Activated T-cell treated with anti-CD3 and anti-CD28 coated beads, Interleukin-2, amount 50 U/mL, for 1 hour (primary cell): ENCODE data around the gene DCAF11.

Experiments
- DNase-seq: peaks from one replicate; pipeline ENCODE4 v3.0.0-alpha.2; 2020

DCAF11 gene

DNA sequence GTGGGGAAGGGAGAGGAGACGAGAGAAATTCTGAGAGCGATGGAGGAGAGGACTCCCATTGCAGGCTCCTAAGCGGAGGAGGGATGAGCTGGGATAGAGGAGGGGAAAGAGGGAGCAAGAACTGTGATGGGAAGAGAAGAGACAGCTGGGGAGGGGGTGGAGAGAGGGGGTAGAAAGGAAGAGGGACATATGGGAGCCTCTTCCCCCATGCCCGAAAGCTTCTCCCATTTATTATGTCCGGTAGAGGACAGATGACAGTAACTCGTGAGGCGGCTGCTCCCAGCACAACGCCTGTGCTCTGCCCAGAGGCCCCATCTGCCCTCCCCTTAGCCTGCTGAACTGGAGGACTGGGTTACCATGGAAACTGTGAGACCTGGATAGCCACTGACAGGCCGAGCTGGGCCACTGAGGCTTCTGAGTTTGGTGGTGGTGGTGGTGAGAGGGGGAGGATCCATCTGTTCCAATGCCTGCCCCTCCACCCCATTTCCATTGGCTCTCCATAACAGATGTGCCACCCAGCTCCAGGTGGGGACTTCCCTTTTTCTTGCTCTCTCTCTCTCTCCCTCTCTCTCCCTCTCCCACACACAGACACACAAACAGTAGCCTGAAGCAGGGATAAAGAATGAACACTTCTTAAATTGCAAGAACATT lies 35.0 kb upstream of the DCAF11 start:
- DNase-seq, result no peak

DNA sequence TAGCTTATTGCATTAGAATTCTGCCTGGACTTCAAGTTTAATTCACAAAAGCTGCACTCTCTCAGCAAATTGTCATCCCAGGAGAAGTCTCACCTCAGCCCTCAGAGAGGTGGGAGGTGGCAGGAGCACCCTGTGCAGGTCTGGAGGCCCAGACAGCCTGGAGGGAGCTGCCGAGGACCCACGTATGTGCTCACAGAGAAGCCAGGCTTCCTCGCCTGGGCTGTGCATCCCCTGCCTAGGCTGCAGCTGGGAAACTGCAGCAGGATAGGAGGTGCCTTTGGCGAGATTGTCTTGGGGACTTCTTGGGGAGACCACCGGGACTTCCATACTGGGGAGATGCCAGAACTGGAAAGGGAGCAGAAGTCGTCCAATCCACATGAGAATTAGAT lies 34.4 kb upstream of the DCAF11 start:
- DNase-seq, result no peak

GRCh38 chr14:24080888-24081738 lies 33.5 kb upstream of the DCAF11 start:
- DNase-seq, result peak; percentile 73

- no peak for DNase-seq
Observed at GRCh38 chr14:24081739-24082211, 32.8 kb upstream of the DCAF11 start.

DNA sequence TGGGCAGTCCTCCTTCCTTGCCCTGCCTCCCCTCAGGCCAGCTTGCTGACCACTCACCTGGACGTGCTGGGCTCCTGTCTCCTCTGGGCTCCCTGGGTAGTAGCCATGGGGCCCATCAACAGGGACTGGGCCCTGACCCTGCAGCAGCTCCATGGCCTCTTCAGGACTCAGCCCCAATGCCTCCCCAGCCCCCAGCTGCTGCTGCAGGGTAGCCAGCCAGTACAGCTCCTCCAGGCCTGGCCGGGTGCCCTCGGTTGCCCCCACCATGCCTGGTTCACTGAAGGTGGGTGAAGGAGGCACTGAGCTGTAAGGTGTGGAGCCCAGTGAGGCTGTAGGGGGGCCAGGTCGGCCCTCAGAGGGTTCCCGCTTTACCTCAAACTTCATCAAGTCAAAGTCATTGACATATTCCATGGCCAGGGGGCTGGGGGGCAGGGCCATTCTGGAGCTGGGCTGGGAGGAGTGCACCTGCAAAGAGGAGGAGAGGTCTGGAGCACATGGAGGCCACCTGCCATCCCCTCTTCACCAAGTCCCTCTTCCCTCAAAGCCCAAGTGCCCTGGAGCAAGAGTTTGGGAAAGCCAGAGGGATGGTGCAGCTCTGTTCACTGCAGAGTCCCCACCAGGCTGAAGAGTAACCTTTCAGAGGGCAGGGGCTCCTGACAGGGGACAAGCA lies 32.0 kb upstream of the DCAF11 start:
- DNase-seq, result no peak

- no peak for DNase-seq
Observed at GRCh38 chr14:24083462-24083861, 31.1 kb upstream of the DCAF11 start.

DNA sequence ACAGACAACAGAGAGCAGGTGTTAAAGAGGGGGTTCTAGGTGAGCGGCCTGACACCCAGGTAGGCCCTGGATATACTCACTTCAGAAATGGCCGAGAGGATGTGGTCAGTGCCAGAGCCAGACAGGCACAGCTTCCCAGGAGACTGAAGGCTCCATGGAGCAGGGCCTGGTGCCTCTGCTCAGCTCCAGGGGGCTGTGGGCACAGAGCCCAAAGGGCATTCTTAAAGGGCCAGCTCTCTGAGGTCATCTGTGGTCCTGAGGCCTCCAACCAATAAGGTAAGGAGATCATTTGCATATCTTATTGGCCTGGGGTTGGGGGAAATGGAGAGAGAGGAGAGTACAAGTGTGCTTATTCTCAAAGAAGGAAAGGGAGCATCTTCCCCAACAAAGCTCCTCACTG lies 30.1 kb upstream of the DCAF11 start:
- no peak for DNase-seq

DNA sequence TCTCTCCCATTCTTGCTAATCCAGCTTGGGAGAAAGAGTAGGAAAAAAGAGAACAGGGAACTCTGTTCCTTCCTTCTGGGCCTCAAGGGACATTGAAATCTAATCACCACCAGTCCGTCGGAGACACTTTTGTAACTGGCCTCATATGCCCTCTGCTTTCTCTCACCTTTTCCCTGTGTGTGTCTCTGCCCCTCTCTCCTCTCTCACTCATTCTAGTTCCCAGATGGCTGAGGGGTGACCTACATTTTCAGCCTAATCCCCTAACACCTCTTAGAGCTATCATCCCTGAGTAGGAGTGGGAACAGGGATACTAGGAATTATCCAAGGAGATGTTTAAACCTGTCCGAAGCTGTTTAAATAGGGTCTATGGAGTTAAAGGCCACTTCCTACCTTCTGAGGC lies 29.4 kb upstream of the DCAF11 start:
- no peak for DNase-seq

DNA sequence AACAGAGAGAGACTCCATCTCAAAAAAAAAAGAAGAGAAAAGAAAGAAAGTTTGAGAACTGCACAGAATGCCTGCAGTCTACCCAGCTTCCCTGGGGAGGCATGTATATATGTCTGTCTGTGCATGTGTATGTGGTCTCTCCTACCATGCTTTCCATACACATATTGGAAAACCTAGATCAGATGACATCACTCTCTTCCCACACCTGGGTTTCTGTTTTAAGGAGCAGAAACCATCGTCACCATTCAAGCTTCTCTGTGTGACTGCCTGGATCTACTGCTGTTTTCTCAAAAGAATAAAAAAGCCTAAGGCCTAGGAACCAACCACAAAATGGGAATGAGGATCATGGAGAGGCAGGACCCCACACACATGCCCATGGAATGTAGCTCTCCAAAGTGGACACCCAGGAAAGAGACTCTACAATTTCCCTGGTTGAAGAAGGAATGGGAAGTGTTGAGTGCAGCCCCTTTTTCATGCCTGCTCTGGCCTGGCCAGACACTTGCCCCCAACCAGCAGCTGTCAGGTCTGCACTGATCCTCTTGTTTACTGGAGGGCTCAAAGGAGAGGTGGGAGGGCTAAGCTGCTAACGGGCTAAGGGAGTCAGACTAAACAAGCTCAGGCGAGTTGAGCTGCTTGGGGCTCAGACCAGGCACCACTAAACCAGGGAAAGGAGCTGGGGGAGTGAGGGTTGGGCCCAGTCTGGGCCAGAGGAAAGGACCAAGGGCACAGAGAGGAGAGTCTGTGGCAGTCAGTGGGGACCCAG lies 28.2 kb upstream of the DCAF11 start:
- no peak for DNase-seq

- no peak for DNase-seq
Observed at GRCh38 chr14:24087004-24087403, 27.6 kb upstream of the DCAF11 start.

DNA sequence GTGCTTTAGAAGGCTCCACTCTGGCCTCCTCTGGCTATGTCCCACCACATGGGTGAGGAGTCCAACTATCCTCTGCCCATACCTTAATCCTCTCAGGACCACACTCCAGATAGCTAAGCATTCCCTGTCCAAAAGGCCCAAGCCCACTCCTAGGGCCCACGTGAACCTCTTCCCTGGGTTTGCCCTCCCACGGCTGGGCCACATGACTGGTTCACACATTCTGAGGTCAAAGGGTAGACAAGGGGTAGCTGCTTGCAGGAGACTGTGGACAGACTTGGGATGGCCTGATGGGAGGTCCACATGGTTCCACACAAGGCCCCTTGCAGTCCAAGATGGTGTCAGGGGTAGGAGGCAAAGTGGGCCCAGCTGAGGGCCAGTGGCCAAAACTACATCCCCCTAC lies 26.5 kb upstream of the DCAF11 start:
- no peak for DNase-seq

- DNase-seq, result no peak
Observed at GRCh38 chr14:24089890-24090289, 24.7 kb upstream of the DCAF11 start.

DNA sequence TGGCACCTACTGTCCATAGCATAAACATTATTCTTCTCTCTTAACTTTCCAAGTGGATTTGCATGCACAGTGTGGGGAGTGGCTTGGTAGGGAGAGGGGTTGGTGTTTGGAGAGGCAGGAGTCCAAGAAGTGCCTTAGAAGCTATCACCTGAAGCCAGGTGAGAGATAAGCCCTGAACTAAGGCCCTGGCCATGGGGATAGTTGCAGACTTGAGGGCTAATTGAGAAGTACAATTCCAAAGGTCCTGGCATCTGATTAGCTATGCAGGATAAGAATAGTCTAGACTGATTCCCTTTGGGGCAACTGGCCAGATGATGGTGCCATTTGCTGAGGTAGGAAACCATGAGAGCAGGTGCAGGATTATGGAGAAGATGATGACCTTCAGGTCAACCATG lies 22.5 kb upstream of the DCAF11 start:
- no peak for DNase-seq

GRCh38 chr14:24092505-24093206 lies 21.9 kb upstream of the DCAF11 start:
- no peak for DNase-seq

DNA sequence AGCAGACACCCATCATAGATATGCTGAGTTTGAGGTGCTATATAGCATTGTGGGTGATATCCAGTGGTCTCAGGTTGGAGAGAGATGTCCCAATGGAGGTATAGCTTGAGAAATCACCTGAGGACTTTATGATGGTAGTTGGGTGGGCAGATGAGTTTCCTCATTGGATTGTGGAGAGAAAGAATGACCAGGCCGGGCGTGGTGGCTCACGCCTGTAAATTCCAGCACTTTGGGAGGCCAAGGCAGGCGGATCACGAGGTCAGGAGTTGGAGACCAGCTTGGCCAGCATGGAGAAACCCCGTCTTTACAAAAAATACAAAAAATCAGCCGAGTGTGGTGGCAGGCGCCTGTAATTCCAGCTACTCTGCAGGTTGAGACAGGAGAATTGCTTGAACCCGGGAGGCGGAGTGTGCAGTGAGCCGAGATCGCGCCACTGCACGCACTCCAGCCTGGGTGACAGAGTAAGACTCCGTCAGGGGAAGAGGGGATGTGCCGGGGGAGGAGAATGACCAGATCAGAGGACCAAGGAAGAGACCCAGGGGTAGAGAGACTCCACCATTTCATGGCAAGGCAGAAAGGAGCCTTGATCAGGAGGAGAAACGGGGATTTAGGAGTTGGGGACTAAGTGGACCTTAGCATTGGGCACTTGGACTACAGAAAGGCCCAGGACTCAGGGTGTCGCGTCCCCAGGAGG lies 21.2 kb upstream of the DCAF11 start:
- DNase-seq, result no peak

DNA sequence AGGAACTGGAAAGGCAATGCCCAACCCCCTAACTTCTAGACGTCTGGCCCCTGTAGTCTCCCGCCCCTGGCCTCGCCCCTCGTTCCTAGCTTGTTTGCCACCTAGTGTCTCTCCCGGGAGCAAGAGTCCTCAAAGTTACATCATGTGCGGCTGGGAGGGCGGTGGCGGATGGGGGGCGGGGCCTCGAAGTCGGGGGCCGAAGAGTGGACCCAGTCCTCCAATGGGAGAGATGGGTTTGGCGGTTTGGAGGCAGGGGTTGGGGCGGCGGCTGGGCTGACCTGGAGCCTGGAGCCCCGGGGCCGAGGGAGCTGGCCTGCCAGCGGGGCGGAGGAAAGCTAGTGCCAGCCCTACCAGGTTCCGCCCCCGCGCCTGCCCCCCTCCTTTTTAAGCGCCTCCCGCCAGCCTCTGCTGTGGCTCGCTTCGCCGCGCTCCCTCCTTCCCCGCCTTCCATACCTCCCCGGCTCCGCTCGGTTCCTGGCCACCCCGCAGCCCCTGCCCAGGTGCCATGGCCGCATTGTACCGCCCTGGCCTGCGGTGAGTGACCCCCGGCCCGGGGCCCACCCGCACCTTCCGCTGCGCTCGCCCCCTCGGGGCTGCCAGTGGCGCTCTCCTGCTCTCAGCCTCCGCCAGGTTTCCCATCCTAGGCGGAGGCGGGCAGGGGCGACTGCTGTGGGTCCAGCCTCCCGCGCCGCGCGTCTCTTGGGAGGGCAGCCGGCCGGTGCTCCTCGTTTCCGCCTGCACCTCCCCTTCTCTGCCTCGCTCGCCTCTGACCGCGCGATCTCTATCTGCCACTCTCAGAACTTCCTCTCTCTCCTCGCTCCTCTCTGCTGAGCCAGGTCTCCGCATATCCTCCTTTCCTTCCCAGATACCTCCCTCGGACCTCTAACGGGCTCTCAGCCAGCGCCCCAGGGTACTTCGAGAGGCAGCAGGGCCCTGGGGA lies 20.4 kb upstream of the DCAF11 start, which contains the start of gene PCK2:
TSS of gene PCK2 (plus strand) at position 411 of the 940 bp plus-strand sequence. CDS start at position 506, 95 bp downstream.
- peak; percentile 78 for DNase-seq

DNA sequence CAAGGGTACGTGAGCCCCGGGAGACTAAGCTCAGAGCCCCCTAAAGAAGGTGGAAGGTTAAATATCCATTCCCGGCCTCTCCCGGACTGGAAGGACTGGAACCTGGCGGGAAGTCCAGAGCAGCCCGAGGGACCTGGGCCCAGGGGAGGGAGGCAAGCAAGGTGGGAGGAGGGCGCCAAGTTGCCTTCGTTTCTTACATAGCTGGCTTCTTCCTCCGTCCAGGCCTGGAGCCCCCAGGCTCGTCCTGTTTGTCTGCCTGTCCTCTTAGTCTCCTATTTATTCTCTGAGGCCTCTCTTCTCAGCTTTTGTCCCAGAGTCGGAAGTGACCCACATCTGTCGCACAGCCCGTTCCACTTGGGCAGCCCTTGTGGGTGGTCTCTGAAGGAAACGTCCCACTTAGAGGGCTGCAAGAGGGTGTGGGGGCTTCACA lies 19.7 kb upstream of the DCAF11 start:
- peak; percentile 26 for DNase-seq

DNA sequence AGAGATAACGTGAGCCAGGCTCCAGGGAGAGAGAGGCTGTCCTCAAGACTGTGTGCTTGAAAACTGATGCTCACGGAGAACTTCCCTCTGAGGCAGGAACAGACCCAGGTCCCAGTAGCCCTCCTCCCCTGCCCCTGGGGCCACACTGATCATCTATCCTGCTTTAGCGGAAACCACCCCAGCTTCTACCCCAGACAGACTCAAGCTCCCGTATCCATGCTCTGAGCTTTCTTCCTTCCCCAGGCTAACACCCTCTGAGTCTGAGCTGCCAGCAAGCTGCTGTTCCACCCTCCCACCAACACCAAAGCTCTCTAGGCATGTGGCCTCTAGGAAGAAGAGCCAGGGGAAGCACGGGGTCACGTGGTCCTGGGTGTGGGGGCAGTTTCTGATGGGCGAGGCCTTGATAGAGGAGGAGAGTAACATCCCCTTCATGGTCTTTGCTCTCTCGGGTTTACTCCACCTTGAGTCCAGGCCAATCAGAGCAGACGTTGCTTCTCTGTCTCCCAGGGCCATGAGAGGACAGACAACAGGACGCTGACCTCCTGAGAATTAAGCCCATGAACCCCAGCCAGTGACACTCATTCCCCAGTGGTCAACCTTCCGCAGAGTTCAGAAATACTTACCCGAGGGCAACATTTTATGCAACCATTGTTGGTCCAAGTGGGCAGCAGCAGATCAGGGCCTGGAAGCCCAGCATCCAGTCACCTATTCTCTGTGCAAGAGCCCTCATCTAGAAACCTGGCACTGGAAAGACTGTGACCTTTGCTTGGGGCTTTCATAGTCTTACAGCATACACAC lies 19.1 kb upstream of the DCAF11 start:
- DNase-seq, result peak; percentile 27

DNA sequence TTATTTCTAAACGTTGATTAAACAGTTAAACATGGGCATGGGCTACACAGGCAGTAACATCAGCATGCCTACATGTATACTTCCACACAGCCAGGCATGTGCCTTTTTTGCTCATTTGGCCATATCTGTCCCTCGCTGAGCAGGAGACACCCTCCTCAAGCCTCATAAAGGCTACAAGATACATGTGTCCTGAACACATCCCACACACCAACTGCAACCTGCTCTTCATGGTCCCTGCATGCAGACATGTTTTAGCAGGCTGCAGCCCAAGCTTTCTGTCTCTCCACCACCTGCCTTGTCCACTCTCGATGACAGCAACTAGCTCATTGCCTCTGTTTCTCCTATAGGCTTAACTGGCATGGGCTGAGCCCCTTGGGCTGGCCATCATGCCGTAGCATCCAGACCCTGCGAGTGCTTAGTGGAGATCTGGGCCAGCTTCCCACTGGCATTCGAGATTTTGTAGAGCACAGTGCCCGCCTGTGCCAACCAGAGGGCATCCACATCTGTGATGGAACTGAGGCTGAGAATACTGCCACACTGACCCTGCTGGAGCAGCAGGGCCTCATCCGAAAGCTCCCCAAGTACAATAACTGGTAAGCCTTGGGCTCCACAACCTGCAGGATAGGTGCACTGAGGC lies 17.9 kb upstream of the DCAF11 start:
- no peak for DNase-seq
